Activated CD4-positive, alpha-beta T cell treated with anti-CD3 and anti-CD28 coated beads for 36 hours (primary cell): ENCODE data around the gene LIMS1. TPM values are rescaled to one million over a fixed set of nuclear protein-coding genes. Genes with fewer than 3 reads are reported as not detected.
"Not testable (repeated sequence)": the region's sequence is repeated elsewhere in the genome, so short reads cannot be mapped to it uniquely, and the experiment has no call there.

Source experiments
- ATAC-seq: fragments of 200-7000 bp; cut with Tn5 transposase; one replicate; pipeline ENCODE4 v1.10.0; 2021; ENCODE audit warnings: mild to moderate bottlenecking, moderate library complexity
- CTCF ChIA-PET: fragments of 350-600 bp; sonication (Branson Sonifier 250); formaldehyde crosslinking; loops from one replicate; lab custom pipeline; 2021; ENCODE audit warnings: antibody characterized with exemption; lab: Charles Lee
- POLR2A ChIA-PET: fragments of 350-600 bp; sonication (Branson Sonifier 250); formaldehyde crosslinking; loops from one replicate; lab custom pipeline; 2021; ENCODE audit warnings: antibody characterized with exemption, inconsistent platforms; lab: Charles Lee
- DNase-seq: peaks from one replicate; pipeline ENCODE4 v3.0.0-alpha.2; 2020
- H3K27ac Mint-ChIP-seq: one replicate; pipeline ENCODE4 v1.8.0; 2021; ENCODE audit warnings: mixed read lengths
- H3K27me3 Mint-ChIP-seq: one replicate; pipeline ENCODE4 v1.8.0; 2021; ENCODE audit warnings: mixed read lengths
- H3K36me3 Mint-ChIP-seq: one replicate; pipeline ENCODE4 v1.8.0; 2021; ENCODE audit warnings: low read depth, mixed read lengths
- H3K4me1 Mint-ChIP-seq: one replicate; pipeline ENCODE4 v1.8.0; 2021; ENCODE audit warnings: mixed read lengths
- H3K4me3 Mint-ChIP-seq: one replicate; pipeline ENCODE4 v1.8.0; 2021; ENCODE audit warnings: mild to moderate bottlenecking, moderate library complexity, mixed read lengths
- H3K9me3 Mint-ChIP-seq: one replicate; pipeline ENCODE4 v1.8.0; 2021; ENCODE audit warnings: low read depth, mixed read lengths
- intact Hi-C, 2 experiments: fragments of 100-400 bp; cut with DNase I in 1 of 2; cut with micrococcal nuclease in 1 of 2; formaldehyde crosslinking; loops; one replicate each; pipeline versions ENCODE4 v1.14.2 to v1.15.1; 2022 to 2024; cut with DNase I, micrococcal nuclease
- total RNA-seq, 2 experiments: library from RNA; stranded (reverse); gene quantifications; one replicate each; pipeline ENCODE4 v1.2.3, GENCODE V29; 2021

LIMS1 gene
- total RNA-seq, 2 experiments from 2014 or later: 47.5 to 70.3 TPM

DNA sequence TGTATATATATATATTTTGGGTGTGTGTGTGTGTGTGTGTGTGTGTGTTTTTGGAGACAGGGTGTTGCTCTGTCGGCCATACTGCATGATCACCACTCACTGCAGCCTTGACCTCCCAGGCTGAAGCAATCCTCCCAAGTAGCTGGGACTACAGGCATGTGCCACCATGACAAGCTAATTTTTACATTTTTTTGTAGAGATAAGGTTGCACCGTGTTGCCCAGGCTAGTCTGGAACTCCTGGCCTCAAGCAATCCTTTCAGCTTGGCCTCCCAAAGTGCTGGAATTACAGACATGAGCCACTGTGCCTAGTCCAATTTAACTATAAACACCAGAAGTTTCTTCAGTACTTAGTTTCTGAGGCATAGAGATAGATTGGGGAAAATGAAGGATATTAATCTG is 18.3 kb downstream of the LIMS1 start:
- H3K4me1 Mint-ChIP-seq: no peaks in the 10 kb centered on the region
- no peaks in the 10 kb centered on the region for H3K27me3 Mint-ChIP-seq
- CTCF ChIA-PET: no interaction called here
- H3K36me3 Mint-ChIP-seq: no peaks in the 10 kb centered on the region
- DNase-seq (no peak), ATAC-seq (no peak)
- H3K4me3 Mint-ChIP-seq: no peak overlapping the region
- H3K9me3 Mint-ChIP-seq: no peaks in the 10 kb centered on the region
- intact Hi-C loops: no loop called here
- POLR2A ChIA-PET: interaction anchor here (0.7 kb wide), 1 partner anchor 17 kb away, joined by 3 read pairs; no protein-coding TSS in a partner anchor
- H3K27ac Mint-ChIP-seq: no peak overlapping the region

- POLR2A ChIA-PET: no interaction called here
Measured at GRCh38 chr2:108553209-108553919, 19.1 kb downstream of the LIMS1 start.

GRCh38 chr2:108554528-108554927 is 20.3 kb downstream of the LIMS1 start:
- no peaks in the 10 kb centered on the region for H3K9me3 Mint-ChIP-seq
- ATAC-seq (no peak), DNase-seq (no peak)
- H3K4me1 Mint-ChIP-seq: no peaks in the 10 kb centered on the region
- H3K27ac Mint-ChIP-seq: no peak overlapping the region
- no peaks in the 10 kb centered on the region for H3K27me3 Mint-ChIP-seq
- no peaks in the 10 kb centered on the region for H3K36me3 Mint-ChIP-seq
- intact Hi-C loops: no loop called here
- no peak overlapping the region for H3K4me3 Mint-ChIP-seq
- ChIA-PET CTCF (interaction anchor here (0.6 kb wide), 1 partner anchor 145 kb away, joined by 3 read pairs; no protein-coding TSS in a partner anchor), POLR2A (no interaction called here)

More at GRCh38 chr2:108553209-108553919, 19.1 kb downstream of the LIMS1 start:
- Mint-ChIP-seq H3K4me3 (no peak overlapping the region), H3K9me3 (no peaks in the 10 kb centered on the region), H3K36me3 (no peaks in the 10 kb centered on the region), H3K27ac (no peak overlapping the region), H3K4me1 (no peaks in the 10 kb centered on the region), H3K27me3 (no peaks in the 10 kb centered on the region)
- ATAC-seq (no peak), DNase-seq (no peak)
- CTCF ChIA-PET: no interaction called here
- intact Hi-C loops: no loop called here

DNA sequence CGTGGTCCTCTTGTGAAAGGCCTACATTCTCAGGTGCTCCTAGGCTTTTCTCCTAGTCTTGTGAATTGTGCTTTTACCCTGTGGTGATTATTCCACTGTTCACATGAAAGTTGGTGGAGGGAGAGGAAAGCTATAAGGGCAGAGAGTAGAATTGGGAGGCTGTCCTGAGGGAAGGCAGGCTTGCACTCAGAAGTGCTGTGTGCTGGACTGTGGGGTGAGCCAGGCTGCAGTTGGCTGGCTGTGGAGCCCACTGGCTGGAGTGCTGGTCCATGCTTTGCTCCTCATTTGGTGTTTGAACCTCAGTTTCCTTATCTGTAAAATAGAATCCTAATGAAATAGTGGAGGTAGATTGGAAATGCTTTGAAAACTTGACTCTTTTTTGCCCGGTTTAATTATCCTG is 21.3 kb downstream of the LIMS1 start:
- ChIA-PET POLR2A (no interaction called here), CTCF (no interaction called here)
- H3K36me3 Mint-ChIP-seq: no peaks in the 10 kb centered on the region
- no peaks in the 10 kb centered on the region for H3K4me1 Mint-ChIP-seq
- H3K27ac Mint-ChIP-seq: no peak overlapping the region
- no peaks in the 10 kb centered on the region for H3K27me3 Mint-ChIP-seq
- intact Hi-C loops: no loop called here
- H3K4me3 Mint-ChIP-seq: no peak overlapping the region
- ATAC-seq (no peak), DNase-seq (no peak)
- no peaks in the 10 kb centered on the region for H3K9me3 Mint-ChIP-seq

- intact Hi-C loops, H3K4me3 Mint-ChIP-seq, ATAC-seq, H3K27ac Mint-ChIP-seq, H3K4me1 Mint-ChIP-seq, CTCF ChIA-PET, H3K36me3 Mint-ChIP-seq, H3K27me3 Mint-ChIP-seq, H3K9me3 Mint-ChIP-seq, DNase-seq, POLR2A ChIA-PET: not testable (repeated sequence)
Measured at GRCh38 chr2:108556581-108556980, 22.3 kb downstream of the LIMS1 start.

DNA sequence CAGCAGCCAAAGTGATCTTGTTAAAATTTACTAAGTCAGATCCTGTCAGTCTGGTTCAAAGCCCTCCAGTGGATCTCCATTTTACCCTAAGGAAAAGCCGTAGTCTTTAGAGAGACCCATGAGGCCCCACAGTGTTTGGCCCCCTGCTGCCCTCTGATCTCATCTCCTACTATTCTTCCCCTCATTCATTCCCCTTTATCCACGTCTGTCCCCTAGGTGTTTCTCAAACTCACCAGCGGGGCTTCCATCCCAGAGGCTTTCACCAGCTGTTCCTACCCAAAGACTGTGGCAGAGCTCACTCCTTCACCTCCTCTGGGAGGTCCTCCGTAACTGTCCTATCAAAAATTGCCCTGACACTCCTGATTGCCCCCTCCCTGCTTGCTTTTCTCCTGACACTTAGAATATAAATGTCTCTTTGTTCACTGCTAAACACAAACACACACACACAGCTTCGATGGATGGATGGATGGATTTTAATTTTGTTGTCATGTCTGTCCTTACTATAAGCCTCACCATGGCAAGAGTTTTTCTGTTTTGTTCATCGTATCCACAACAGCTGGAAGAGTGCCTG is 26.1 kb downstream of the LIMS1 start:
- Mint-ChIP-seq H3K36me3 (no peaks in the 10 kb centered on the region), H3K27me3 (no peaks in the 10 kb centered on the region), H3K4me3 (no peak overlapping the region), H3K27ac (no peak overlapping the region), H3K4me1 (peaks cover 7% of the 10 kb centered on the region), H3K9me3 (no peaks in the 10 kb centered on the region)
- intact Hi-C loops: no loop called here
- POLR2A ChIA-PET: no interaction called here
- CTCF ChIA-PET: interaction anchor here (0.8 kb wide), 1 partner anchor 19 kb away, joined by 3 read pairs; no protein-coding TSS in a partner anchor
- DNase-seq: no peak
- ATAC-seq: no peak

GRCh38 chr2:108560895-108561530 is 26.7 kb downstream of the LIMS1 start:
- POLR2A ChIA-PET: no interaction called here
- H3K4me3 Mint-ChIP-seq: no peak overlapping the region
- H3K4me1 Mint-ChIP-seq: peaks cover 13% of the 10 kb centered on the region
- intact Hi-C loops: no loop called here
- DNase-seq (no peak), ATAC-seq (no peak)
- H3K36me3 Mint-ChIP-seq: no peaks in the 10 kb centered on the region
- CTCF ChIA-PET: interaction anchor here (0.8 kb wide), 1 partner anchor 20 kb away, joined by 3 read pairs; no protein-coding TSS in a partner anchor
- no peaks in the 10 kb centered on the region for H3K9me3 Mint-ChIP-seq
- H3K27me3 Mint-ChIP-seq: no peaks in the 10 kb centered on the region
- H3K27ac Mint-ChIP-seq: no peak overlapping the region

GRCh38 chr2:108562274-108562673 is 28.0 kb downstream of the LIMS1 start:
- ChIA-PET POLR2A (interaction anchor here (0.6 kb wide), 1 partner anchor 132 kb away, joined by 4 read pairs; no protein-coding TSS in a partner anchor), CTCF (interaction anchor here (0.6 to 1.6 kb wide), 2 partner anchors 16 to 30 kb away, joined by 3 read pairs; no protein-coding TSS in a partner anchor)

GRCh38 chr2:108564510-108564909 is 30.2 kb downstream of the LIMS1 start:
- Mint-ChIP-seq H3K9me3 (no peaks in the 10 kb centered on the region), H3K36me3 (peaks cover 3% of the 10 kb centered on the region), H3K27me3 (no peaks in the 10 kb centered on the region), H3K4me3 (no peak overlapping the region), H3K27ac (no peak overlapping the region), H3K4me1 (peaks cover 22% of the 10 kb centered on the region)
- intact Hi-C loops: no loop called here
- ChIA-PET CTCF (interaction anchor here (0.9 kb wide), 1 partner anchor 20 kb away, joined by 3 read pairs; no protein-coding TSS in a partner anchor), POLR2A (no interaction called here)
- no peak for DNase-seq
- no peak for ATAC-seq

More at GRCh38 chr2:108562274-108562673, 28.0 kb downstream of the LIMS1 start:
- ATAC-seq (no peak), DNase-seq (no peak)
- Mint-ChIP-seq H3K36me3 (no peaks in the 10 kb centered on the region), H3K27me3 (no peaks in the 10 kb centered on the region), H3K27ac (no peak overlapping the region), H3K9me3 (no peaks in the 10 kb centered on the region), H3K4me3 (no peak overlapping the region), H3K4me1 (peaks cover 20% of the 10 kb centered on the region)
- intact Hi-C loops: no loop called here

- Mint-ChIP-seq H3K27me3 (no peaks in the 10 kb centered on the region), H3K4me1 (peaks cover 22% of the 10 kb centered on the region), H3K9me3 (no peaks in the 10 kb centered on the region), H3K4me3 (no peak overlapping the region), H3K27ac (peak overlapping the region; percentile 55), H3K36me3 (peaks cover 3% of the 10 kb centered on the region)
- intact Hi-C loops: no loop called here
- peak; percentile 44 for DNase-seq
- ATAC-seq: peak; percentile 92
- CTCF ChIA-PET: interaction anchor here (0.7 to 1.6 kb wide), 5 partner anchors 8 to 473 kb away, joined by 3 to 4 read pairs (median 3); no protein-coding TSS in a partner anchor
- POLR2A ChIA-PET: no interaction called here
Measured at GRCh38 chr2:108565778-108566375, 31.6 kb downstream of the LIMS1 start.

- DNase-seq (no peak), ATAC-seq (no peak)
- ChIA-PET CTCF (interaction anchor here (0.5 to 0.6 kb wide), 2 partner anchors 112 to 149 kb away, joined by 3 read pairs; partner anchors contain the start of gene RANBP2), POLR2A (no interaction called here)
- intact Hi-C loops: no loop called here
- Mint-ChIP-seq H3K27me3 (no peaks in the 10 kb centered on the region), H3K4me3 (no peak overlapping the region), H3K27ac (no peak overlapping the region), H3K9me3 (no peaks in the 10 kb centered on the region), H3K4me1 (peaks cover 32% of the 10 kb centered on the region), H3K36me3 (peaks cover 3% of the 10 kb centered on the region)
Measured at GRCh38 chr2:108570416-108570815, 36.1 kb downstream of the LIMS1 start.
